SKM-1 (cell line): ENCODE results near the gene CEP170B.

ENCODE experiments used
- DNase-seq: peaks from one replicate; lab custom pipeline; 2025; ENCODE audit not compliant: unreplicated experiment; lab: John Stamatoyannopoulos, UW

Gene CEP170B

GRCh38 chr14:104866451-104867370 lies 1.6 kb downstream of the CEP170B start:
- DNase-seq, result no peak

GRCh38 chr14:104867371-104868059 lies 2.4 kb downstream of the CEP170B start:
- DNase-seq, result no peak

- DNase-seq, result no peak
These were observed 3.1 kb downstream of the CEP170B start for GRCh38 chr14:104868060-104868740.

DNA sequence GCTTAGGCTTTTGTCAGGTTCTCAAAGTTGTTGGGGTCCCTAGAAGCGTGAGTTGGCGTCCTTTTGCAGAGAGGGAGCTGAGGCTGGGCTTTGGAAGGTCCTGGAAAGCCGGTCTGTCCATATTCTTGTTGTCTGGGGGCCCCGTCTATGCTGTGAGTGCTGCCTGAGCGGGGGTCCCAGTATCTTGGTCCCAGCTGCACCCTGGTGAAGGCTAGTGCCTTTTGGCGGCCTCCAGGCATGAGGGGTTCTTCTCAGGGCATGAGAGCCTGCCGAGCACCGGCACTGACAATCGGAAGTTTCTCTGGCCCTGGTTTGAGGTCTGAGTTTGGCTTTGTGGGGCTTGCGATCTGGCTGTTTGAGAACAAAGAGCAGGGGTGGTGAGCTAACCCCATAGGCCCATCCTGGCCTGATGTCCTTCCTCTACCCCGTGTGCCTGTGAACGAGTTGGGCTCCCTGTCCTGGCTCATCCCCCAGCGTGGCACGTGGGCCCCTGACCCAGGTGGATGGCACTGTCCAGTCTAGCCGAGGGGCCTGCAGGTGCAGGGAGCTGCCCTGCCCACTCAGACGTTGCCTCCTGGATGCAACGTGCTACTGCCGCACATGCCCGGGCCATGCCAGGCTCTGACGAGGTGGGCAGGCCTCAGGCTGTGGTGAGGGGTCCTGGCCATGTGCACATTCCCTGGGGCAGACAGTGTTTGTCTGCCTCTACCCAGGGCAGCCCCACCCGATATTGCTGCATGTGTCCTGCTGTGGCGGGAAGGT lies 3.9 kb downstream of the CEP170B start:
- no peak for DNase-seq

DNA sequence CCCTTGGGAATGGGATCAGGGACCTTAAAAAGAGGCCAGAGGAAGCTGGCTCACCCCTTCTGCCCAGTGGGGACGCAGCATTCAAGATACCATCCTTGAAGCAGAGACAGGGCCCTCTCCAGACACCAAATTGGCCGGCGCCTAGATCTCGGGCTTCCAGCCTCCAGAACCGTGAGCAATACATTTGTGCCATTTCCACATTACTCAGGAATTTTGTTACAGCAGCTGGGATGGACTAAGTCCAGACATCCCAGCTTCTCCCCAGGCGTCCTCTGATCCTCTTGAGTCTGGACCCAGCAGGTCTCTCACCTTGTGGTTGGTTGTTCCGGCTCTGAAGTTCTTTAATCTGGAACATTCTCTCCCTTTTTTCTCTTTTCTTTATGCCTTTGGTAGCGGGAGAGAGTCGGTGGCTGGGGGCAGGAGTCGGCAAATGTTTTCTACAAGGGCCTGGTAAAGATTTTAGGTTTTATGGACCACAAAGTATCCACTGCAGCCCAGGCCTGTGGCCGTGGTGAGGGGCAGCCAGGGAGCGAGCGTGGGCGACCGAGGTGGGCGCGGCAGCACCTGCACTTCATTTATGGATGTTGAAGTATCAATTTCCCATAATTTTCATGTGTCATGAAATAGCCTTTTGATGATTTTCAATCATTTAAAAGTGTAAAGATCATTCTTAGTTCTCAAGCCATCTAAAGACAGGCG lies 4.8 kb downstream of the CEP170B start:
- no peak for DNase-seq

DNA sequence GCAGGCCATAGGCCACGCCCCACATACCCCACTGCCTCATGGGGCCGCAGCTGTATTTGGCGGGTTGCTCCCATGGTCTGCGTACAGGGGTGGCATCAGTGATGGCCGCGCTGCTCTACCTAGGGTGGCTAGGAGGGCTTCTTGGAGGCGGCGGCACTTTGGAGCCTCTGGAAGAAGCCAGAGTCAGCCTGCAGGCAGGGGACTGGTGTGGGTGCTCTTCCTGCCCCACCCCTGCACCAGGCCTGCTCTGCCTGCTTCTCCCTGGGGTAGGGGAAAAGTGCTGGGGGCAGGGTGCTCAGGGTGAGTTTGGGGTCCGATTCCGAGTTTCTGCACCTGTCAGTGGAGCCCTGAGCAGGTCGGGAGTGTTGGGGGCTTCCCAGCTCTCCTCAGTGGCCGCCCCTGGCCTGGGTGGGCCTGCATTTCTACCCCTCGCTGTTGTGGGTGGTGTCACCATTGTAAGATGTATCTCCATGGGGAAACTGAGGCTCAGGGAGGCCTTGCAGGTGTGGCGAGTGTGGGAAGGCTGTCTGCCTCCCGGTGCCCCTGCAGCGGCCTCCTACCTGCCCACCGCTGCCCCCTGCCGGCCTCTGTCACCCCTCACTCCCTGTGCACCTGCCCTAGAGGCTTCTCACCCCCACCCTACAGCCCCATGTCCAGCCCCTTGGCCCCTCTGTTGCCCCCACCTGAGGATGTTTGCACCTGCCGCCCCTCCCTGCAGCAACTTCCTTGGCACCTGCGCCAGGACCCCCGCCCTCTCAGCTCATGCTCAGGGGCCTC lies 5.5 kb downstream of the CEP170B start:
- no peak for DNase-seq

DNA sequence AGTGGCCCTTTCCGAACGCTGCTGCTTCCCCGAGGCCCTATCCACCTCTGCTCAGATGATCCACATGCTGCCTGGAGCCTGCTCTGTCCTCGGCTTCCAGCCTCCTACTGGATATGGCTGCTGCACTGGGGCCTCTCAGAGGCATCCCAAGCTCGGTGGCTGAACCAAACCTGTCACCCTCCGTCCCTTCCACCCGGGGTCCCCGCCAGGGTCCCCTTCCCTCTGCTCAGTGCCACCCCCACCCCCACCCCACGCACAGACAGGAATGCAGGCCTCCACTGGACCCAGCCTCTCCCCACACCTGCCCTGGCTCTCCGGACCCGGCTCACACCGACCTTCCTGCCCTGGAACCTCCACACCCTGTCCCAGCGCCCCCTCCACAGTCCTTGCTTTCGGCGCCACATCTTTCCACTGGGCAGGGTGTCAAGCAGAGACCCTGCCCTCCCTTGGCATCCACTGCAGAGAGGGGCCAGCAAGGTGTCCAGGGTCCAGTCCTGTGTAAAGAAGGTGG lies 6.1 kb downstream of the CEP170B start:
- no peak for DNase-seq

DNA sequence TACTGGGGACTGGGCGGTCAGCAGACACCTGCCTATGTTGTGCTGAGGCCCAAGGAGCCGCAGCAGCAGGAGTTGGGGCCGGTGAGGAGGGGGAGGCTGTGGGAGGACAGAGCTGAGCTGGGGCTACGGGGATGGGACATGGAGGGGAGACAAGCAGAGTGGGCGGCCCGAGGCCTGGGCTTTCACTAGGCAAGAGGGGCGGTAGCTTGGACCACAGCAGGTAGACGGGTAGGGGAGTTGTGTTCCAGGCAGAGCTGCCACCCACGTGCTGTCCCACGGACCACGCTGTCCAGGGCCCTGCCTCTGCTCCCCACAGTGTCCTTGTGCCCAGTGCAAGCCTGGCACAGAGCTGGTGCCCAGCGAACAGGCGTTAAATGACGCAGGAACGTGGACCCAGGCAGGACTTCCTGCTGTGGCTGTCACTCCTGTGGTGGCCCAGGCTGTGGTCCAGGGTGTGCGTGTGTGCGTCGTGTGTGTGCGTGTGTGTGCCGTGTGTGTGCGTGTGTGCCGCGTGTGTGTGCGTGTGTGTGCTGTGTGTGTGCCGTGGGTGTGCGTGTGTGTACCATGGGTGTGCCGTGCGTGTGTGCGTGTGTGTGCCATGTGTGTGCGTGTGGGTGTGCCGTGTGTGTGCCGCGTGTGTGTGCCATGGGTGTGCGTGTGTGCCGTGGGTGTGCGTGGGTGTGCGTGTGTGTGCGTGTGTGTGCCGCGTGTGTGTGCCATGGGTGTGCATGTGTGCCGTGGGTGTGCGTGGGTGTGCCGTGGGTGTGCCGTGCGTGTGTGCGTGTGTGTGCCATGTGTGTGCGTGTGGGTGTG lies 6.8 kb downstream of the CEP170B start:
- no peak for DNase-seq

- no peak for DNase-seq
These were observed 7.6 kb downstream of the CEP170B start for GRCh38 chr14:104872469-104873341.

- no peak for DNase-seq
These were observed 8.4 kb downstream of the CEP170B start for GRCh38 chr14:104873380-104874055.

- DNase-seq, result no peak
These were observed 9.1 kb downstream of the CEP170B start for GRCh38 chr14:104874110-104874531.

GRCh38 chr14:104874571-104875411 lies 9.7 kb downstream of the CEP170B start:
- no peak for DNase-seq

GRCh38 chr14:104875412-104875751 lies 10.3 kb downstream of the CEP170B start:
- no peak for DNase-seq

DNA sequence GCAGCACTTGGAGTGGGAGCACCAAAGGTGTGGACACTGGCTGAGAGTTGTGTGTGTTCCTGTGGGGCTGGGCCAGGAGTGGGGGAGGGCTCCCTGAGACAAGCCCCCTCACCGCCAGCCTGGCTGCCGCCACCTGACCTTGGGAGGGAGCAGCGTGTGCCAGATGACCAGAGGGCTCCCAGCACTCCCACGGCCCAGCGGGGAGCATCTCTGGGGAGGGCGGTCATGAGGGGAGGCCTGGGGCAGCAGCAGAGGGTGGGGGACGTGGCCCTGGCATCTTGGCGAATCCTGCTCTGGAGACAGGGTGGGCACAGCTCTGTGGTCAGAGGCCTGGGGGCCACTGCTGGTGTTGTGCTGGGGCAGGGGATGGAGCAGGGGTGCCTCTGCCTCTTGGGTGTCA lies 10.7 kb downstream of the CEP170B start:
- no peak for DNase-seq

DNA sequence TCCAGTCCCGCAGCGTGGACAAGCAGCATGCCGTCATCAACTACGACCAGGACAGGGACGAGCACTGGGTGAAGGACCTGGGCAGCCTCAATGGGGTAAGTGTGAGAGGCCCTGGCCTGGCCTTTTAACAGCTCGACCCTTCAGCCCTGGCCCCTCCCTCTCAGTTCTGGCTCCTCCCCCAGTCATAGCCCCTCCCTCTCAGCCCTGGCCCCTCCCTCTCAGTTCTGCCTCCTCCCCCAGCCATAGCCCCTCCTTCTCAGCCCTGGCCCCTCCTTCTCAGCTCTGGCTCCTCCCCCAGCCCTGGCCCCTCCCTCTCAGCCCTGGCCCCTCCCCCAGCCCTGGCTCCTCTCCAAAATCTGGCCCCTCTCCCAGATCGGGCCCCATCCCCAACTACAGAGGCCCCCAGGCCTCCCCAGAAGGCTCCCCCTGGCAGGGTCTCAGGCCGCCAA lies 11.2 kb downstream of the CEP170B start:
- peak; percentile 3 for DNase-seq
